NCI-H2227 (cell line): ENCODE data around the gene NEXMIF.
"Not testable (repeated sequence)": the region's sequence is repeated elsewhere in the genome, so short reads cannot be mapped to it uniquely, and the experiment has no call there.

Experiments used
- DNase-seq: peaks from one replicate; lab custom pipeline; 2025; ENCODE audit not compliant: unreplicated experiment; lab: John Stamatoyannopoulos, UW

NEXMIF gene

GRCh38 chrX:74925225-74926088 is at the start of gene NEXMIF:
Gene NEXMIF (minus strand): TSS chrX:74925452.
- DNase-seq: no peak

DNA sequence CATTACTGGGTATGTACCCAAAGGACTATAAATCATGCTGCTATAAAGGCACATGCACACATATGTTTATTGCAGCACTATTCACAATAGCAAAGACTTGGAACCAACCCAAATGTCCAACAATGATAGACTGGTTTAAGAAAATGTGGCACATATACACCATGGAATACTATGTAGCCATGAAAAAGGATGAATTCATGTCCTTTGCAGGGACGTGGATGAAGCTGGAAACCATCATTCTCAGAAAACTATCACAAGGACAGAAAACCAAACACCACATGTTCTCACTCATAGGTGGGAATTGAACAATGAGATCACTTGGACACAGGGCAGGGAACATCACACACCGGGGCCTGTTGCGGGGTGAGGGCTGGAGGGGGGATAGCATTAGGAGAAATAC is 36.7 kb upstream of the NEXMIF start:
- not testable (repeated sequence) for DNase-seq

- DNase-seq: no peak
Measured at GRCh38 chrX:74949717-74950116, 24.5 kb upstream of the NEXMIF start.

DNA sequence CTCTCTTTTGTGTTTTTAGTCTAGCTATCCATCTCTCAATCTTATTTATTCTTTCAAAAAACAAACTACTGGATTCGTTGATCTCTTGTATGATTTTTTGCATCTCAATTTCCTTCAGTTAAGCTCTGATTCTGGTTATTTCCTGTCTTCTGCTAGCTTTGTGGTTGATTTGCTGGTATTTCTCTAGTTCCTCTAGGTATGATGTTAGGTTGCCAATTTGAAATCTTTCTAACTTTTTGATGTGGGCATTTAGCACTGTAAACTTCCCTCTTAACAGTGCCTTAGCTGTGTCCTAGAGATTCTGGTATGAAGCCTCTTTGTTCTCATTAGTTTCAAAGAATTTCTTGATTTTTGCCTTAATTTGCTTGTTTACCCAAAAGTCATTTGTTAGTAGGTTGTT is 15.2 kb upstream of the NEXMIF start:
- DNase-seq: no peak

- no peak for DNase-seq
Measured at GRCh38 chrX:74931214-74931613, 6.0 kb upstream of the NEXMIF start.

DNA sequence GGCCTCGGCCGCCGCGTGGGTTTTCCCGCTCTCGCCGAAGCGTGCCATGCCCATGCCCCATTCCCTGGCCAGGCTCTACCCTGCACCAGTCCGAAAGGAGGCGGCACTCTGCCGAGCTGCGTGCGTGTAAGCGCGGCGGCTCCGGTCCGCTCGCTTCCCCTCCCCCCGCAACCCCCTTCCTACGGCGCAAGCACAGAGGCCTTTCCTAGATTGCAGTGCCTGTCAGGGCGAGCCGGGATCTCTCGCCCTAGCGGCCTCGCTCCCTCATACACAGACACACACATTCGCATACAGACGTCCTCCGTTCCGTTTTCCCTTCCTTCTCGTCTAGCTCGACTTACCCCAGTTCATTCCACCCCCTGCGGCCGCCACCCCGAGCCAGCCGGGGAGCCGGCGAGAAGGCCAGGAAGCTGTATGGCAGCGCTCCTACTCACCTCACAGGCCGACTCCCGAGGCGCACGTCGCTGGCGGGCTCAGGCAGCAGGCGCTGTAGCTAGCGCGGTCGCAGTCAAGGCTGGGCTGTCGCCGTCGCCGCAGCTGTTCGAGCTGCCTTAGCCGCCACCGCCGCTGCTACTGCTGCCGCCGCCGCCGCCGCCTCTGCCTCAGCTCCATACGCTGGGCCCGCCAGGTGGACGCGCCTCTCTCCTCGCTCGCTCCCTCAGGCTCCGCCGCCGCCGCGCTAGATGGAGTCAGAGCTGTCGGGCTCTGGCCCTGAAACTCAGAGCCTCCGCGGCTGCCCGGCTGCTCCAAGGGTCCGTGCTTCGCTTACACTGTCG is 615 bp downstream of the NEXMIF start:
- DNase-seq: peak; percentile 62

DNA sequence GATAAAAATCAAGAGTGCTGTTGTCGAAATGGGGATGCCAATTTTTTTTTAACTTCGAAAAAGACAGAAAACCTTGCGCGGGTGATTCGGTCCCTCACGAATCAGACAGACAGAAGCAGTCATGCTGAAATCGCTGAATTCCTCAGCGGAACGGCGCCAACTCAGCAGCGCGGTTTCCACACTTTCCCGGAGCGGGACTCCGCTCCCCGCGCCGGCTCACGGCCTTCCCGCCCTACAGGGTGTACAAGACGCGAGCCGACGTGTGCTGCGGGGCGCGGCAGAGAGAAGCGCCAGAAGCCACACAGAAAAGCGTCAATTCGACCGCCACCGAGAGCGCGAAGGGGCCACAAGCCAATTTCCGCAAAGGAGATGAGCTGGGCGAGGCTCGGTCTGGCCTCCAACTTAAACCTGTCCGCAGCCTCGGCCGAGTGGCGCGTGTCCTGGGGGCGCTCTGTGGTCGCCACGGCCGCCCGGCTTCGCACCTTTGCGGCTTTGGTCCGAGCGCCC is 1.3 kb downstream of the NEXMIF start:
- DNase-seq: peak; percentile 58

- DNase-seq: no peak
Measured at GRCh38 chrX:74922922-74923543, 2.2 kb downstream of the NEXMIF start.

DNA sequence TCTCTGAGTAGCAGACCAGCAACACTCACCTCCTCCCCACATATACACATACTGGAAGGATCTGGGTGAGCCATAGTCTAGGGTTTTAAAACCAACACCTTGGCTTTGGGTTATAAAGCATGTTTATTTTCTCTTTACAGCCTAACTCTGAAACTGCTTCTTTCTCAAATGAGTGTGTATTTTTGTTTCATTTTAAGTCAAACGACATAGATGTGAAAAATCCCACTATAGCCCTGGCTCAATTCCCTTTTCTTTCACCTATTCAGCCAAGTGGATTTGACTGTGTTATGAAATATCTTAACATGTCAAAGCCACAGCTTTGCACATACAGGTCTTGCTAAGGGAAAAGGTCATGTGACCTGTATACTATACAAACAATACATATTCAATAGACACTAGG is 13.8 kb downstream of the NEXMIF start:
- DNase-seq: no peak

DNA sequence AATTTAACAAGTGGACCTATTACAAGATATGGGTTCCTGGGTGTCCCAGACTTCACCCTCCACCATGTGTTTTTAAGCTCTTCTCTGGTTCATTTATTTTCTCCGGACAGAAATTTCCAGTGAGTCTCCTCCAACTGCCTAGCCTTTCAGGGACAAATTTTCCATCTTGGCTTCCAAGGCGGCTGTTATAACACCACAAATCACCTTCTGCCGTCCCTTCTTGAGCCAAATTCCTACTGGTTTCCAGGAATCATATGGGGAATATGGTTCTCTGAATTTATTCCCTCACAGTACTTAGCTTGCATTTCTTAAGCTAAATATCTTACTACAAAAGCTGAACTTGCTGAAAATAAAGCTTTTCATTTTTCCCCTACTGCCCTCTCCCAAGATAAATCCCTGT is 18.8 kb downstream of the NEXMIF start:
- no peak for DNase-seq

GRCh38 chrX:74902806-74903205 is 22.4 kb downstream of the NEXMIF start:
- no peak for DNase-seq

GRCh38 chrX:74892561-74892960 is 32.7 kb downstream of the NEXMIF start:
- no peak for DNase-seq

- no peak for DNase-seq
Measured at GRCh38 chrX:74890676-74891430, 34.4 kb downstream of the NEXMIF start.

- DNase-seq: not testable (repeated sequence)
Measured at GRCh38 chrX:74882383-74882782, 42.9 kb downstream of the NEXMIF start.

GRCh38 chrX:74865725-74866124 is 59.5 kb downstream of the NEXMIF start:
- no peak for DNase-seq

DNA sequence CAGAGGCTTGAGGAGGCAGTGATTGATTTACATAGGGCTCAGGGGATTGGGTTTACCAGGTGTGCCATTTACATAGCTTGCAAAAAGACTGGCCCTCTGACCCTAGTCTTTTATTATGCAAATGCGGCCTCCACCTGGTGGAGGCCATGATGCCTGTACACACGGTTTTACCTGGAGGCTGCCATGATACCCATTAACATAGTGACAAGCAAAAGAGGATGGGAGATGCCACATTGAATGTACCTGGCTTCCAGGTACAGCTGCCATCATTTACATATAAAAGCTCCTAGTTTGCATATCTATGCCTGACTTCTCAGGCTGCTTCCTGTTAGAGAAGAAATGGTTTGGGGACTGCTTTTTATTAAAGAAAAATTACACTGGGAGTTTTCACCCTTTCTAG is 72.0 kb downstream of the NEXMIF start:
- no peak for DNase-seq

- no peak for DNase-seq
Measured at GRCh38 chrX:74835566-74835965, 89.7 kb downstream of the NEXMIF start.

DNA sequence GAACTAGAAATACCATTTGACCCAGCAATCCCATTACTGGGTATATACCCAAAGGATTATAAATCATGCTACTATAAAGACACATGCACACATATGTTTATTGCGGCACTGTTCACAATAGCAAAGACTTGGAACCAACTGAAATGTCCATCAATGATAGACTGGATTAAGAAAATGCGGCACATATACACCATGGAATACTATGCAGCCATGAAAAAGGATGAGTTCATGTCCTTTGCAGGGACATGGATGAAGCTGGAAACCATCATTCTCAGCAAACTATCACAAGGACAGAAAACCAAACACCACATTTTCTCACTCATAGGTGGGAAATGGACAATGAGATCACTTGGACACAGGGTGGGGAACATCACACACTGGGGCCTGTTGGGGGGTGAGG is 105.5 kb downstream of the NEXMIF start:
- DNase-seq: not testable (repeated sequence)

GRCh38 chrX:74814681-74815080 is 110.6 kb downstream of the NEXMIF start:
- no peak for DNase-seq

GRCh38 chrX:74804574-74804973 is 120.7 kb downstream of the NEXMIF start:
- DNase-seq: no peak

GRCh38 chrX:74800062-74800461 is 125.2 kb downstream of the NEXMIF start:
- DNase-seq: no peak
